GM12878 (cell line): Measurements from ENCODE around the gene ILRUN. TPM values are rescaled to one million over a fixed set of nuclear protein-coding genes. Genes with fewer than 3 reads are reported as not detected.

Source experiments
- ATAC-seq: fragments of 200-7000 bp; cut with Tn5 transposase; 3 replicates; pipeline ENCODE4 v1.9.1; 2020; ENCODE audit warnings: mild to moderate bottlenecking, moderate library complexity
- BruUV-seq: library from RNA; stranded (reverse); fragments of 400-500 nt; replicated peaks from 2 replicates; lab custom pipeline; 2021; lab: Mats Ljungman, UMichigan
- CTCF ChIA-PET: fragments of 300-600 bp; sonication (Branson Sonifier 250); formaldehyde crosslinking; extraction: SDS; loops from one replicate; lab custom pipeline; 2021; ENCODE audit warnings: inconsistent platforms; lab: Yijun Ruan, JAX
- POLR2A ChIA-PET: fragments of 350-600 bp; formaldehyde crosslinking; extraction: SDS; loops from one replicate; lab custom pipeline; 2021; ENCODE audit warnings: inconsistent platforms; lab: Charles Lee
- RAD21 ChIA-PET: fragments of 300-600 bp; sonication (Branson Sonifier 250); formaldehyde crosslinking; loops from one replicate; lab custom pipeline; 2023; ENCODE audit warnings: antibody characterized with exemption; ENCODE audit not compliant: unreplicated experiment; lab: Charles Lee
- SMC1A ChIA-PET: fragments of 300-600 bp; sonication (Branson Sonifier 250); formaldehyde crosslinking; loops from one replicate; lab custom pipeline; 2023; ENCODE audit not compliant: unreplicated experiment, uncharacterized antibody; lab: Charles Lee
- DNase-seq: peaks from one replicate; pipeline ENCODE4 v3.0.0-alpha.2; 2011; ENCODE audit warnings: low read depth, low spot score
- FAIRE-seq: peaks from 3 replicates; lab custom pipeline; 2011; peaks lifted over from hg19 to GRCh38; lab: Jason Lieb, UNC
- H2AFZ ChIP-seq: 2 replicates; pipeline ENCODE4 v1.6.0; 2011; ENCODE audit warnings: low read depth, low read length, control low read depth; ENCODE audit not compliant: control insufficient read depth
- H3K27ac ChIP-seq: 2 replicates; pipeline ENCODE4 v1.5.1; 2011; ENCODE audit warnings: control low read depth; ENCODE audit not compliant: control insufficient read depth, insufficient read depth
- H3K27me3 ChIP-seq, 2 experiments: replicated peaks in 1 of 2; 2 replicates each; pipeline versions ENCODE4 v1.6.0 to v1.6.1; 2011; ENCODE audit warnings: low read length in 1 of 2; ENCODE audit not compliant: control insufficient read depth in 2 of 2, insufficient read depth in 2 of 2
- H3K36me3 ChIP-seq, 2 experiments: 2 replicates each; pipeline ENCODE4 v1.5.1; 2011; ENCODE audit warnings: low read length in 1 of 2; ENCODE audit not compliant: control insufficient read depth in 2 of 2, insufficient read depth in 2 of 2
- H3K4me1 ChIP-seq: 2 replicates; pipeline ENCODE4 v1.6.1; 2011; ENCODE audit warnings: mild to moderate bottlenecking, low read length, moderate library complexity, mixed read lengths; ENCODE audit not compliant: control insufficient read depth, insufficient read depth
- H3K4me2 ChIP-seq: 2 replicates; pipeline ENCODE4 v1.6.0; 2011; ENCODE audit warnings: control low read depth; ENCODE audit not compliant: control insufficient read depth, insufficient read depth
- H3K4me3 ChIP-seq: fragments of 200-600 bp; sonication (generic); 2 replicates; pipeline ENCODE4 v1.5.1; 2016
- H3K79me2 ChIP-seq: 2 replicates; pipeline ENCODE4 v1.6.0; 2011; ENCODE audit warnings: low read length; ENCODE audit not compliant: control insufficient read depth, insufficient read depth
- H3K9ac ChIP-seq: 2 replicates; pipeline ENCODE4 v1.8.0; 2011; ENCODE audit warnings: low read length, control low read depth, mixed read lengths; ENCODE audit not compliant: control insufficient read depth, insufficient read depth
- H3K9me3 ChIP-seq: replicated peaks from 3 replicates; pipeline ENCODE4 v1.5.1; 2011; ENCODE audit warnings: mild to moderate bottlenecking, low read length; ENCODE audit not compliant: control insufficient read depth, insufficient read depth
- H4K20me1 ChIP-seq: 2 replicates; pipeline ENCODE4 v1.6.0; 2011; ENCODE audit not compliant: control insufficient read depth, insufficient read depth
- WGBS: methylation state at CpG from one replicate; pipeline ENCODE4 v1.1.6; 2016; ENCODE audit warnings: low lambda C conversion rate; ENCODE audit not compliant: insufficient replicate concordance, insufficient coverage; ENCODE audit errors: missing lambda C conversion rate; 5-methylcytosine and 5-hydroxymethylcytosine counted together
- in situ Hi-C: fragments of 300-500 bp; cut with MboI; formaldehyde crosslinking; loops from 9 replicates; pipeline ENCODE4 v1.14.3; 2018; ENCODE audit warnings: mixed read lengths
- intact Hi-C: fragments of 100-400 bp; cut with micrococcal nuclease; formaldehyde crosslinking; loops from one replicate; pipeline ENCODE4 v1.14.2; 2022; ENCODE audit not compliant: unreplicated experiment
- polyA plus RNA-seq, 11 experiments: library from polyadenylated mRNA; depleted of rRNA in 4 of 11; unstranded in 6 of 11; stranded (reverse) in 5 of 11; fragments of >200 nt; fragmentation: Nextera tagmentation in 4 of 11; fragmentation: Illumina TruSeq in 1 of 11; extraction: Ambion mirVana in 4 of 11; extraction: Trizol in 1 of 11; gene quantifications; 1 replicate in 1 of 11; 2 replicates in 10 of 11; pipeline versions ENCODE4 v1.2.1 to v1.2.3, GENCODE V29; 2011 to 2016; ENCODE audit warnings: inconsistent platforms in 2 of 11, missing spikeins in 2 of 11, low read depth in 1 of 11
- total RNA-seq, 4 experiments: library from RNA; depleted of rRNA in 3 of 4; stranded (reverse); fragments of >200 nt in 3 of 4; fragmentation: Illumina TruSeq in 1 of 4; extraction: Trizol in 1 of 4; gene quantifications; 2 replicates each; pipeline versions ENCODE4 v1.2.1 to v1.2.3, GENCODE V29; 2013 to 2021
- TF ChIP-seq, protein P1 (sequence below): fragments of 450-650 bp; formaldehyde crosslinking; IDR thresholded peaks from 2 replicates; pipeline ENCODE4 v1.5.0; 2022; ENCODE audit warnings: mild to moderate bottlenecking, missing genetic modification characterization

ILRUN gene
- total and polyA plus RNA-seq, 10 of the 15 experiments (the other 5 are each of a cell fraction or from before 2014, with no cell fraction given): 21.0 to 114 (median 48.9) TPM

DNA sequence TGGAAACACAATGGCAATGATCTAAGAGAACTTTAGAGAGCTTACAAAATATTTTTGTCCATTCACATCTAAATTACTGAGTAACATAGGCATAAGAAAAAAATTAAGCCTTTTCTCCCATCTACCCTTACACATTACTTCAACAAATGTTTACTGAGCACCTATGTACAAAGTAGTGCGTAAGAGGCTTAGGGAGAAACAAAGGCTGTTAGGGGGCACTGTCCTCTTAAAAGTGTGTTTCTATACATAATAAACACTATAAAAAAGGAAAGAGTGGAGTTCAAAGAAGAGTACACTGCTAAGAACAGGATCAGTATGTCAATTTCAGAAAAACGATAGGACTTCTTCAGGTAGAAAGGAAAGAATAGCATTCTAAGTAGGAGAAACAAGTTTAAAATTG is 12.2 kb downstream of the ILRUN start:
- no peak for ATAC-seq
- 68% methylated on average over 2 of the region's 2 CpGs for WGBS
- H3K36me3 ChIP-seq: peaks cover 1 to 3% of the 10 kb centered on the region in 2 experiments
- peaks cover 18% of the 10 kb centered on the region; the same call in 1 of the 2 replicates for H3K4me1 ChIP-seq
- POLR2A ChIA-PET: interaction anchor here (1.1 to 14.8 kb wide), 4 partner anchors 9 to 22 kb away, joined by 4 to 329 read pairs (median 10); no protein-coding TSS in a partner anchor
- H4K20me1 ChIP-seq: no peaks in the 10 kb centered on the region
- H3K4me3 ChIP-seq: no peak overlapping the region
- no peak overlapping the region for H2AFZ ChIP-seq
- in situ Hi-C loops (no loop called here), intact Hi-C loops (no loop called here)
- no TSS peak for BruUV-seq
- TF ChIP-seq, protein P1, sequence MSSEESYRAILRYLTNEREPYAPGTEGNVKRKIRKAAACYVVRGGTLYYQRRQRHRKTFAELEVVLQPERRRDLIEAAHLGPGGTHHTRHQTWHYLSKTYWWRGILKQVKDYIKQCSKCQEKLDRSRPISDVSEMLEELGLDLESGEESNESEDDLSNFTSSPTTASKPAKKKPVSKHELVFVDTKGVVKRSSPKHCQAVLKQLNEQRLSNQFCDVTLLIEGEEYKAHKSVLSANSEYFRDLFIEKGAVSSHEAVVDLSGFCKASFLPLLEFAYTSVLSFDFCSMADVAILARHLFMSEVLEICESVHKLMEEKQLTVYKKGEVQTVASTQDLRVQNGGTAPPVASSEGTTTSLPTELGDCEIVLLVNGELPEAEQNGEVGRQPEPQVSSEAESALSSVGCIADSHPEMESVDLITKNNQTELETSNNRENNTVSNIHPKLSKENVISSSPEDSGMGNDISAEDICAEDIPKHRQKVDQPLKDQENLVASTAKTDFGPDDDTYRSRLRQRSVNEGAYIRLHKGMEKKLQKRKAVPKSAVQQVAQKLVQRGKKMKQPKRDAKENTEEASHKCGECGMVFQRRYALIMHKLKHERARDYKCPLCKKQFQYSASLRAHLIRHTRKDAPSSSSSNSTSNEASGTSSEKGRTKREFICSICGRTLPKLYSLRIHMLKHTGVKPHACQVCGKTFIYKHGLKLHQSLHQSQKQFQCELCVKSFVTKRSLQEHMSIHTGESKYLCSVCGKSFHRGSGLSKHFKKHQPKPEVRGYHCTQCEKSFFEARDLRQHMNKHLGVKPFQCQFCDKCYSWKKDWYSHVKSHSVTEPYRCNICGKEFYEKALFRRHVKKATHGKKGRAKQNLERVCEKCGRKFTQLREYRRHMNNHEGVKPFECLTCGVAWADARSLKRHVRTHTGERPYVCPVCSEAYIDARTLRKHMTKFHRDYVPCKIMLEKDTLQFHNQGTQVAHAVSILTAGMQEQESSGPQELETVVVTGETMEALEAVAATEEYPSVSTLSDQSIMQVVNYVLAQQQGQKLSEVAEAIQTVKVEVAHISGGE: no peak
- H3K27me3 ChIP-seq: no peaks in the 10 kb centered on the region
- no peak for DNase-seq
- H3K4me2 ChIP-seq: peak overlapping the region; percentile 22; the same call in 1 of the 2 replicates
- peaks cover 90% of the 10 kb centered on the region for H3K79me2 ChIP-seq
- no peak overlapping the region for H3K9ac ChIP-seq
- H3K27ac ChIP-seq: no peak overlapping the region
- RAD21 ChIA-PET: interaction anchor here (0.9 to 2.3 kb wide), 2 partner anchors 9 to 10 kb away, joined by 3 to 8 read pairs; no protein-coding TSS in a partner anchor
- SMC1A ChIA-PET: interaction anchor here (0.5 to 16.2 kb wide), 8 partner anchors 9 to 73 kb away, joined by 3 to 213 read pairs (median 4); partner anchors contain the start of gene SNRPC
- no peak for FAIRE-seq
- CTCF ChIA-PET: interaction anchor here (1.6 kb wide), 1 partner anchor 9 kb away, joined by 4 read pairs; no protein-coding TSS in a partner anchor
- H3K9me3 ChIP-seq: peaks cover 4% of the 10 kb centered on the region
